K562 (cell line): ENCODE results near the gene INSIG1. TPM values are rescaled to one million over a fixed set of nuclear protein-coding genes. Genes with fewer than 3 reads are reported as not detected.

Experiments
- ATF7 ChIP-seq: fragments of 450-650 bp; IDR thresholded peaks from 2 replicates; pipeline ENCODE4 v1.7.1; 2014; ENCODE audit warnings: mild to moderate bottlenecking, moderate library complexity
- CLOCK ChIP-seq: fragments of 250-450 bp; sonication (Bioruptor Pico); IDR thresholded peaks from 2 replicates; pipeline ENCODE4 v1.4.0; 2020; ENCODE audit warnings: mild to moderate bottlenecking, moderate library complexity, borderline replicate concordance
- EWSR1 ChIP-seq: fragments of 450-650 bp; IDR thresholded peaks from 2 replicates; pipeline ENCODE4 v1.6.1; 2018; ENCODE audit warnings: borderline replicate concordance, mild to moderate bottlenecking, low read depth, moderate library complexity; ENCODE audit not compliant: partially characterized antibody
- FOXP4 ChIP-seq: sonication (generic); formaldehyde crosslinking; IDR thresholded peaks from 2 replicates; pipeline ENCODE4 v1.8.0; 2022; ENCODE audit warnings: mild to moderate bottlenecking, missing genetic modification reagents, borderline replicate concordance
- MYBL2 ChIP-seq, 2 experiments: fragments of 450-650 bp in 1 of 2; sonication (generic) in 1 of 2; formaldehyde crosslinking in 1 of 2; IDR thresholded peaks; 2 replicates each; pipeline versions ENCODE4 v1.6.1 to v1.8.1; 2017 to 2022; ENCODE audit warnings: borderline replicate concordance in 1 of 2, inconsistent platforms in 1 of 2, low read depth in 1 of 2, mild to moderate bottlenecking in 1 of 2, missing genetic modification reagents in 1 of 2, moderate library complexity in 1 of 2
- PTTG1 ChIP-seq: fragments of 450-650 bp; IDR thresholded peaks from 2 replicates; pipeline ENCODE4 v1.6.1; 2016; ENCODE audit warnings: low read depth, mild to moderate bottlenecking, missing genetic modification characterization, missing compliant biosample characterization
- SMC3 ChIP-seq: conservative IDR thresholded peaks from 2 replicates; pipeline ENCODE4 v1.6.1; 2011; ENCODE audit warnings: low read depth, low read length, improper control_type of control experiment; ENCODE audit not compliant: insufficient read depth
- polyA plus RNA-seq, 8 experiments: library from polyadenylated mRNA; depleted of rRNA in 4 of 8; stranded (reverse) in 5 of 8; unstranded in 3 of 8; fragments of >200 nt; fragmentation: Nextera tagmentation in 2 of 8; fragmentation: Illumina TruSeq in 1 of 8; extraction: Ambion mirVana in 2 of 8; extraction: Trizol in 1 of 8; gene quantifications; 2 replicates each; pipeline versions ENCODE4 v1.2.1 to v1.2.3, GENCODE V29; 2011 to 2014; ENCODE audit warnings: inconsistent platforms in 1 of 8, missing spikeins in 1 of 8
- total RNA-seq, 7 experiments: library from RNA; depleted of rRNA in 6 of 7; stranded (reverse); fragments of >200 nt in 6 of 7; fragmentation: Illumina TruSeq in 2 of 7; extraction: Trizol in 2 of 7; gene quantifications; 2 replicates each; pipeline versions ENCODE4 v1.2.1 to v1.2.3, GENCODE V29; 2011 to 2021; ENCODE audit warnings: low replicate concordance in 1 of 7

Gene INSIG1
- total and polyA plus RNA-seq, 9 of the 15 experiments (the other 6 are each of a cell fraction or from before 2014, with no cell fraction given) = 57.1 to 787 (median 238) TPM

- TF ChIP-seq FOXP4 (CRISPR knock-in tag) (no peak), ATF7 (no peak), SMC3 (no peak), CLOCK (no peak), EWSR1 (no peak), PTTG1 (tag) (no peak), MYBL2 (IDR thresholded peaks at IDR 0.05; ENCODE audit: low read depth) (no peak), MYBL2 (CRISPR knock-in tag; IDR thresholded peaks at IDR 0.05; ENCODE audit: borderline replicate concordance) (no peak)
Observed at GRCh38 chr7:155351120-155351870, 53.6 kb downstream of the INSIG1 start (continued).
